HEK293T (cell line): Measurements from ENCODE around the gene SH3BP5L.

Source experiments
- CTBP1 ChIP-seq: fragments of 450-650 bp; IDR thresholded peaks from 2 replicates; pipeline ENCODE4 v1.6.1; 2016; ENCODE audit warnings: borderline replicate concordance
- FOXA1 ChIP-seq: fragments of 450-650 bp; IDR thresholded peaks from 2 replicates; pipeline ENCODE4 v1.6.1; 2016; ENCODE audit warnings: mild to moderate bottlenecking
- FOXM1 ChIP-seq: fragments of 450-650 bp; IDR thresholded peaks from 2 replicates; pipeline ENCODE4 v1.6.1; 2017; ENCODE audit warnings: mild to moderate bottlenecking, borderline replicate concordance
- LEF1 ChIP-seq: fragments of 450-650 bp; IDR thresholded peaks from 2 replicates; pipeline ENCODE4 v1.6.1; 2017; ENCODE audit warnings: mild to moderate bottlenecking, borderline replicate concordance
- PKNOX1 ChIP-seq: fragments of 450-650 bp; IDR thresholded peaks from 2 replicates; pipeline ENCODE4 v1.6.1; 2016
- ZNF384 ChIP-seq: fragments of 450-650 bp; IDR thresholded peaks from 2 replicates; pipeline ENCODE4 v1.6.1; 2016

- TF ChIP-seq CTBP1 = no peak
- no peak for TF ChIP-seq PKNOX1
- no peak for TF ChIP-seq ZNF384
- no peak for TF ChIP-seq FOXM1
- no peak for TF ChIP-seq FOXA1
- TF ChIP-seq LEF1 = no peak
Observed at GRCh38 chr1:248860007-248860406, 34.3 kb upstream of the SH3BP5L start.
